ENCODE data around the gene DNAJC10. TPM values are rescaled to one million over a fixed set of nuclear protein-coding genes. Genes with fewer than 3 reads are reported as not detected.

DNAJC10 gene
- total and polyA plus RNA-seq, 10 of the 15 experiments (the other 5 are each of a cell fraction or from before 2014, with no cell fraction given), result 9.1 to 67.9 (median 38.2) TPM

DNA sequence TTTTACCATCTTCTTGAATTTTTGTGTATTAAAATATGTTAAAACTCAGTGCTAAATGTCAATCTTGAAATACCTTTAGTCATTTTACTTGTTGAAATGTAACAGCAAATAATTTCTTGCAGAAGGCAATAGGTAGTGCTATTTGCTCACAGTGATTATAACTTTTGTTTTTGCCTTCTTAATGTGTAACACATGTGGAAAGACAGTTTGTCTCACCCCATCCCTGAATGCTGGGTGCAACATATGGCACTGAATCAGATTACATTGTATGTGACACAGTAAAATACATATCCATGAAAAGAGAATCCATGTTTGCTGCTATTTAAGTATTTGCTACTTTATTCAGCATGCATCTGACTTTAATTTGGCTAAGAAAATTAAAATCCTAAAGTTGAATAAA is 115.0 kb downstream of the DNAJC10 start:
- TF ChIP-seq SMAD1 (IDR thresholded peaks at IDR 0.05; ENCODE audit: low read depth, partially characterized antibody) (no peak), SREBF2 (IDR thresholded peaks at IDR 0.05; ENCODE audit: low read length) (no peak), JUND (IDR thresholded peaks at IDR 0.05; ENCODE audit: low read depth, low read length) (no peak), ESRRA (IDR thresholded peaks at IDR 0.05; ENCODE audit: low read length) (no peak), HDAC6 (IDR thresholded peaks at IDR 0.05; ENCODE audit: unreplicated experiment) (no peak), CHD4 (IDR thresholded peaks at IDR 0.05) (no peak), POLR2A (IDR thresholded peaks at IDR 0.05; ENCODE audit: low read depth, low read length) (no peak)
- FAIRE-seq, result no peak
- Histone ChIP-seq H3K4me2 (ENCODE audit: control insufficient read depth, insufficient read depth) (no peak overlapping the region), H3K27me3 (replicated peaks in 1 of 2; ENCODE audit: control insufficient read depth in 2 of 2, insufficient read depth in 2 of 2, low read length in 1 of 2) (peaks cover 0 to 2% of the 10 kb centered on the region in 2 experiments; a peak in 1 of 4 replicates), H3K4me1 (ENCODE audit: control insufficient read depth, insufficient read depth, low read length) (no peaks in the 10 kb centered on the region), H4K20me1 (ENCODE audit: control insufficient read depth, insufficient read depth) (no peaks in the 10 kb centered on the region), H3K79me2 (ENCODE audit: control insufficient read depth, insufficient read depth, low read length) (no peaks in the 10 kb centered on the region), H3K4me3 (no peak overlapping the region), H3K36me3 (ENCODE audit: control insufficient read depth in 2 of 2, insufficient read depth in 2 of 2, low read length in 1 of 2) (no peaks in the 10 kb centered on the region), H3K9me3 (replicated peaks; ENCODE audit: control insufficient read depth, insufficient read depth, low read length) (no peaks in the 10 kb centered on the region), H3K9ac (ENCODE audit: control insufficient read depth, insufficient read depth, low read length) (no peak overlapping the region), H2AFZ (ENCODE audit: control insufficient read depth, low read depth, low read length) (no peak overlapping the region), H3K27ac (ENCODE audit: control insufficient read depth, insufficient read depth) (no peak overlapping the region)
- ChIA-PET SMC1A (ENCODE audit: uncharacterized antibody, unreplicated experiment) (no interaction called here), RAD21 (ENCODE audit: unreplicated experiment) (no interaction called here), POLR2A (no interaction called here), CTCF (no interaction called here)
- ATAC-seq, result no peak
- BruUV-seq (replicated peaks), result no TSS peak
- intact Hi-C loops (cut with micrococcal nuclease; ENCODE audit: unreplicated experiment), result no loop called here
- in situ Hi-C loops (cut with MboI), result no loop called here
- DNase-seq (ENCODE audit: low read depth, low spot score), result no peak

DNA sequence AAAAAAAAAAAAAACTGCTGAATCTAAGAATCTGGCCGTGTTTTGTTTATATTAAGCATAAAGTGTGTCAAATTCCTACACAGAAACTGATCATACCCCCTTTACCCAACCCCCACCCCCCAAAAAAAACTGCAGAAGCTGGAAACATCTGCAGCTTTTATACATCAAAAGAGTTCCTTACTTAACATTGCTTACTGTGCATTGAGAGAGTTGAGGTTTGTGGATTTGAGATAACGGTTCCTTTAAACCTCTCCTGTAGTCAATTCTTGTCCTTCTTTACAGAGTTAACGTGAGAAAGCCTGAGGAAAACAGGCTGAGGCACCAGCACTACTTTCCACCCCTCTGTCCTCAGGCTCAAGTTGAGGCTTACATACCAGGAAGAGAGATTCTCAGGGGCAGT is 115.9 kb downstream of the DNAJC10 start:
- no peaks in the 10 kb centered on the region for H3K4me1 ChIP-seq (ENCODE audit: control insufficient read depth, insufficient read depth, low read length)
- ChIA-PET SMC1A (ENCODE audit: uncharacterized antibody, unreplicated experiment) (no interaction called here), CTCF (interaction anchor here (1.0 kb wide), 1 partner anchor 180 kb away, joined by 3 read pairs; no protein-coding TSS in a partner anchor), RAD21 (ENCODE audit: unreplicated experiment) (no interaction called here), POLR2A (no interaction called here)
- H3K27me3 ChIP-seq (replicated peaks in 1 of 2; ENCODE audit: control insufficient read depth in 2 of 2, insufficient read depth in 2 of 2, low read length in 1 of 2), result peaks cover 0 to 2% of the 10 kb centered on the region in 2 experiments; a peak in 1 of 4 replicates
- WGBS (ENCODE audit: insufficient coverage, insufficient replicate concordance, low lambda C conversion rate, missing lambda C conversion rate), result 2% methylated on average over 3 of the region's 3 CpGs
- no peak for ATAC-seq
- no peak overlapping the region for H3K9ac ChIP-seq (ENCODE audit: control insufficient read depth, insufficient read depth, low read length)
- intact Hi-C loops (cut with micrococcal nuclease; ENCODE audit: unreplicated experiment), result no loop called here
- no peak for FAIRE-seq
- H3K9me3 ChIP-seq (replicated peaks; ENCODE audit: control insufficient read depth, insufficient read depth, low read length), result no peaks in the 10 kb centered on the region
- BruUV-seq (replicated peaks), result no TSS peak
- in situ Hi-C loops (cut with MboI), result no loop called here
- H3K27ac ChIP-seq (ENCODE audit: control insufficient read depth, insufficient read depth), result no peak overlapping the region
- DNase-seq (ENCODE audit: low read depth, low spot score), result no peak
- no peak overlapping the region for H3K4me2 ChIP-seq (ENCODE audit: control insufficient read depth, insufficient read depth)
- no peak overlapping the region for H3K4me3 ChIP-seq
- no peaks in the 10 kb centered on the region for H3K79me2 ChIP-seq (ENCODE audit: control insufficient read depth, insufficient read depth, low read length)
- no peaks in the 10 kb centered on the region for H4K20me1 ChIP-seq (ENCODE audit: control insufficient read depth, insufficient read depth)
- no peak overlapping the region for H2AFZ ChIP-seq (ENCODE audit: control insufficient read depth, low read depth, low read length)
- no peaks in the 10 kb centered on the region for H3K36me3 ChIP-seq (ENCODE audit: control insufficient read depth in 2 of 2, insufficient read depth in 2 of 2, low read length in 1 of 2)
- TF ChIP-seq BMI1 (IDR thresholded peaks at IDR 0.05; ENCODE audit: borderline replicate concordance) (no peak), EZH2 (IDR thresholded peaks at IDR 0.05; ENCODE audit: borderline replicate concordance, control insufficient read depth, low read depth, low read length) (no peak), NFYB (IDR thresholded peaks at IDR 0.05; ENCODE audit: insufficient read depth, low read depth, low read length) (no peak), TCF12 (IDR thresholded peaks at IDR 0.05; ENCODE audit: low read depth, low read length) (no peak), POLR2AphosphoS2 (IDR thresholded peaks at IDR 0.05; ENCODE audit: low read depth, low read length) (no peak), YY1 (IDR thresholded peaks at IDR 0.05; ENCODE audit: low read depth, low read length) (no peak), JUNB (IDR thresholded peaks at IDR 0.05) (no peak)
- TF ChIP-seq, protein P1, sequence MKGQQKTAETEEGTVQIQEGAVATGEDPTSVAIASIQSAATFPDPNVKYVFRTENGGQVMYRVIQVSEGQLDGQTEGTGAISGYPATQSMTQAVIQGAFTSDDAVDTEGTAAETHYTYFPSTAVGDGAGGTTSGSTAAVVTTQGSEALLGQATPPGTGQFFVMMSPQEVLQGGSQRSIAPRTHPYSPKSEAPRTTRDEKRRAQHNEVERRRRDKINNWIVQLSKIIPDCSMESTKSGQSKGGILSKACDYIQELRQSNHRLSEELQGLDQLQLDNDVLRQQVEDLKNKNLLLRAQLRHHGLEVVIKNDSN (IDR thresholded peaks at IDR 0.05; ENCODE audit: borderline replicate concordance, extremely low read length, insufficient read depth, low read depth, low read length), result no peak
- TF ChIP-seq, protein P2, sequence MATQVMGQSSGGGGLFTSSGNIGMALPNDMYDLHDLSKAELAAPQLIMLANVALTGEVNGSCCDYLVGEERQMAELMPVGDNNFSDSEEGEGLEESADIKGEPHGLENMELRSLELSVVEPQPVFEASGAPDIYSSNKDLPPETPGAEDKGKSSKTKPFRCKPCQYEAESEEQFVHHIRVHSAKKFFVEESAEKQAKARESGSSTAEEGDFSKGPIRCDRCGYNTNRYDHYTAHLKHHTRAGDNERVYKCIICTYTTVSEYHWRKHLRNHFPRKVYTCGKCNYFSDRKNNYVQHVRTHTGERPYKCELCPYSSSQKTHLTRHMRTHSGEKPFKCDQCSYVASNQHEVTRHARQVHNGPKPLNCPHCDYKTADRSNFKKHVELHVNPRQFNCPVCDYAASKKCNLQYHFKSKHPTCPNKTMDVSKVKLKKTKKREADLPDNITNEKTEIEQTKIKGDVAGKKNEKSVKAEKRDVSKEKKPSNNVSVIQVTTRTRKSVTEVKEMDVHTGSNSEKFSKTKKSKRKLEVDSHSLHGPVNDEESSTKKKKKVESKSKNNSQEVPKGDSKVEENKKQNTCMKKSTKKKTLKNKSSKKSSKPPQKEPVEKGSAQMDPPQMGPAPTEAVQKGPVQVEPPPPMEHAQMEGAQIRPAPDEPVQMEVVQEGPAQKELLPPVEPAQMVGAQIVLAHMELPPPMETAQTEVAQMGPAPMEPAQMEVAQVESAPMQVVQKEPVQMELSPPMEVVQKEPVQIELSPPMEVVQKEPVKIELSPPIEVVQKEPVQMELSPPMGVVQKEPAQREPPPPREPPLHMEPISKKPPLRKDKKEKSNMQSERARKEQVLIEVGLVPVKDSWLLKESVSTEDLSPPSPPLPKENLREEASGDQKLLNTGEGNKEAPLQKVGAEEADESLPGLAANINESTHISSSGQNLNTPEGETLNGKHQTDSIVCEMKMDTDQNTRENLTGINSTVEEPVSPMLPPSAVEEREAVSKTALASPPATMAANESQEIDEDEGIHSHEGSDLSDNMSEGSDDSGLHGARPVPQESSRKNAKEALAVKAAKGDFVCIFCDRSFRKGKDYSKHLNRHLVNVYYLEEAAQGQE (IDR thresholded peaks at IDR 0.05; ENCODE audit: low read depth, low read length), result no peak

All from GM12878 (cell line).